ENCODE results near the gene OTUD5.
"Not testable (repeated sequence)": the region's sequence is repeated elsewhere in the genome, so short reads cannot be mapped to it uniquely, and the experiment has no call there.

Gene OTUD5

GRCh38 chrX:48989483-48989882 is 32.1 kb upstream of the OTUD5 start:
- WGBS: 100% methylated on average over 4 of the region's 4 CpGs
- Histone ChIP-seq H3K27me3 (ENCODE audit: insufficient read depth, low read length) (no peaks in the 10 kb centered on the region), H3K9ac (ENCODE audit: low read depth, low read length) (no peak overlapping the region), H3K4me3 (ENCODE audit: low read length) (no peak overlapping the region), H3K4me1 (ENCODE audit: insufficient read depth, low read length) (no peaks in the 10 kb centered on the region), H3K27ac (ENCODE audit: low read depth, low read length) (no peak overlapping the region), H3K9me3 (ENCODE audit: insufficient read depth, low read depth, low read length) (no peaks in the 10 kb centered on the region), H3K36me3 (ENCODE audit: insufficient read depth, low read length) (peaks cover 64% of the 10 kb centered on the region)

- no peak overlapping the region for H3K9ac ChIP-seq (ENCODE audit: low read depth, low read length)
- H3K4me3 ChIP-seq (ENCODE audit: low read length): no peak overlapping the region
- H3K27me3 ChIP-seq (ENCODE audit: insufficient read depth, low read length): no peaks in the 10 kb centered on the region
- no peaks in the 10 kb centered on the region for H3K4me1 ChIP-seq (ENCODE audit: insufficient read depth, low read length)
- no CpG with 5 or more reads among the region's 3 CpGs for WGBS
- H3K36me3 ChIP-seq (ENCODE audit: insufficient read depth, low read length): peaks cover 66% of the 10 kb centered on the region
- H3K9me3 ChIP-seq (ENCODE audit: insufficient read depth, low read depth, low read length): no peaks in the 10 kb centered on the region
- H3K27ac ChIP-seq (ENCODE audit: low read depth, low read length): no peak overlapping the region
Measured at GRCh38 chrX:48983896-48984295, 26.5 kb upstream of the OTUD5 start.

GRCh38 chrX:48983081-48983480 is 25.7 kb upstream of the OTUD5 start:
- Histone ChIP-seq H3K4me1 (ENCODE audit: insufficient read depth, low read length) (no peaks in the 10 kb centered on the region), H3K36me3 (ENCODE audit: insufficient read depth, low read length) (peaks cover 64% of the 10 kb centered on the region), H3K9ac (ENCODE audit: low read depth, low read length) (no peak overlapping the region), H3K27me3 (ENCODE audit: insufficient read depth, low read length) (no peaks in the 10 kb centered on the region), H3K9me3 (ENCODE audit: insufficient read depth, low read depth, low read length) (no peaks in the 10 kb centered on the region), H3K27ac (ENCODE audit: low read depth, low read length) (no peak overlapping the region), H3K4me3 (ENCODE audit: low read length) (no peak overlapping the region)
- 94% methylated on average over 17 of the region's 17 CpGs for WGBS

- 95% methylated on average over 10 of the region's 10 CpGs for WGBS
- H3K27ac ChIP-seq (ENCODE audit: low read depth, low read length): no peak overlapping the region
- H3K4me1 ChIP-seq (ENCODE audit: insufficient read depth, low read length): no peaks in the 10 kb centered on the region
- H3K36me3 ChIP-seq (ENCODE audit: insufficient read depth, low read length): peaks cover 73% of the 10 kb centered on the region
- no peak overlapping the region for H3K9ac ChIP-seq (ENCODE audit: low read depth, low read length)
- no peaks in the 10 kb centered on the region for H3K9me3 ChIP-seq (ENCODE audit: insufficient read depth, low read depth, low read length)
- H3K27me3 ChIP-seq (ENCODE audit: insufficient read depth, low read length): no peaks in the 10 kb centered on the region
- H3K4me3 ChIP-seq (ENCODE audit: low read length): no peak overlapping the region
Measured at GRCh38 chrX:48981178-48981577, 23.8 kb upstream of the OTUD5 start.

- H3K4me3 ChIP-seq (ENCODE audit: low read length); H3K27ac ChIP-seq (ENCODE audit: low read depth, low read length); H3K9me3 ChIP-seq (ENCODE audit: insufficient read depth, low read depth, low read length); H3K4me1 ChIP-seq (ENCODE audit: insufficient read depth, low read length); H3K27me3 ChIP-seq (ENCODE audit: insufficient read depth, low read length); H3K9ac ChIP-seq (ENCODE audit: low read depth, low read length): not testable (repeated sequence)
- peaks cover 75% of the 10 kb centered on the region for H3K36me3 ChIP-seq (ENCODE audit: insufficient read depth, low read length)
- WGBS: 96% methylated on average over 3 of the region's 10 CpGs
Measured at GRCh38 chrX:48980341-48980740, 22.9 kb upstream of the OTUD5 start.

GRCh38 chrX:48978226-48978625 is 20.8 kb upstream of the OTUD5 start:
- Histone ChIP-seq H3K4me1 (ENCODE audit: insufficient read depth, low read length) (no peaks in the 10 kb centered on the region), H3K27me3 (ENCODE audit: insufficient read depth, low read length) (no peaks in the 10 kb centered on the region), H3K9me3 (ENCODE audit: insufficient read depth, low read depth, low read length) (no peaks in the 10 kb centered on the region), H3K4me3 (ENCODE audit: low read length) (no peak overlapping the region), H3K27ac (ENCODE audit: low read depth, low read length) (no peak overlapping the region), H3K9ac (ENCODE audit: low read depth, low read length) (no peak overlapping the region), H3K36me3 (ENCODE audit: insufficient read depth, low read length) (peaks cover 71% of the 10 kb centered on the region)
- WGBS: 100% methylated on average over 5 of the region's 5 CpGs

GRCh38 chrX:48976086-48976485 is 18.7 kb upstream of the OTUD5 start:
- no peaks in the 10 kb centered on the region for H3K27me3 ChIP-seq (ENCODE audit: insufficient read depth, low read length)
- H3K9me3 ChIP-seq (ENCODE audit: insufficient read depth, low read depth, low read length): no peaks in the 10 kb centered on the region
- H3K4me1 ChIP-seq (ENCODE audit: insufficient read depth, low read length): no peaks in the 10 kb centered on the region
- H3K4me3 ChIP-seq (ENCODE audit: low read length): no peak overlapping the region
- peaks cover 51% of the 10 kb centered on the region for H3K36me3 ChIP-seq (ENCODE audit: insufficient read depth, low read length)
- H3K9ac ChIP-seq (ENCODE audit: low read depth, low read length): no peak overlapping the region
- no peak overlapping the region for H3K27ac ChIP-seq (ENCODE audit: low read depth, low read length)
- 88% methylated on average over 6 of the region's 6 CpGs for WGBS

- Histone ChIP-seq H3K9me3 (ENCODE audit: insufficient read depth, low read depth, low read length) (no peaks in the 10 kb centered on the region), H3K9ac (ENCODE audit: low read depth, low read length) (no peak overlapping the region), H3K36me3 (ENCODE audit: insufficient read depth, low read length) (peaks cover 48% of the 10 kb centered on the region), H3K27ac (ENCODE audit: low read depth, low read length) (no peak overlapping the region), H3K27me3 (ENCODE audit: insufficient read depth, low read length) (no peaks in the 10 kb centered on the region), H3K4me3 (ENCODE audit: low read length) (no peak overlapping the region), H3K4me1 (ENCODE audit: insufficient read depth, low read length) (no peaks in the 10 kb centered on the region)
- over 99% methylated on average over 5 of the region's 5 CpGs for WGBS
Measured at GRCh38 chrX:48975541-48975940, 18.1 kb upstream of the OTUD5 start.

- Histone ChIP-seq H3K36me3 (ENCODE audit: insufficient read depth, low read length) (peaks cover 45% of the 10 kb centered on the region), H3K27ac (ENCODE audit: low read depth, low read length) (no peak overlapping the region), H3K4me1 (ENCODE audit: insufficient read depth, low read length) (no peaks in the 10 kb centered on the region), H3K27me3 (ENCODE audit: insufficient read depth, low read length) (no peaks in the 10 kb centered on the region), H3K9ac (ENCODE audit: low read depth, low read length) (no peak overlapping the region), H3K4me3 (ENCODE audit: low read length) (no peak overlapping the region), H3K9me3 (ENCODE audit: insufficient read depth, low read depth, low read length) (no peaks in the 10 kb centered on the region)
- 97% methylated on average over 7 of the region's 7 CpGs for WGBS
Measured at GRCh38 chrX:48975041-48975440, 17.6 kb upstream of the OTUD5 start.

- no peak overlapping the region for H3K4me3 ChIP-seq (ENCODE audit: low read length)
- H3K36me3 ChIP-seq (ENCODE audit: insufficient read depth, low read length): peaks cover 41% of the 10 kb centered on the region
- H3K9ac ChIP-seq (ENCODE audit: low read depth, low read length): no peak overlapping the region
- no peaks in the 10 kb centered on the region for H3K9me3 ChIP-seq (ENCODE audit: insufficient read depth, low read depth, low read length)
- H3K27me3 ChIP-seq (ENCODE audit: insufficient read depth, low read length): no peaks in the 10 kb centered on the region
- 90% methylated on average over 2 of the region's 2 CpGs for WGBS
- no peak overlapping the region for H3K27ac ChIP-seq (ENCODE audit: low read depth, low read length)
- H3K4me1 ChIP-seq (ENCODE audit: insufficient read depth, low read length): no peaks in the 10 kb centered on the region
Measured at GRCh38 chrX:48974574-48974973, 17.2 kb upstream of the OTUD5 start.

- Histone ChIP-seq H3K27me3 (ENCODE audit: insufficient read depth, low read length) (no peaks in the 10 kb centered on the region), H3K4me3 (ENCODE audit: low read length) (no peak overlapping the region), H3K27ac (ENCODE audit: low read depth, low read length) (no peak overlapping the region), H3K9ac (ENCODE audit: low read depth, low read length) (no peak overlapping the region), H3K4me1 (ENCODE audit: insufficient read depth, low read length) (no peaks in the 10 kb centered on the region), H3K36me3 (ENCODE audit: insufficient read depth, low read length) (peaks cover 41% of the 10 kb centered on the region), H3K9me3 (ENCODE audit: insufficient read depth, low read depth, low read length) (no peaks in the 10 kb centered on the region)
- WGBS: 100% methylated on average over 2 of the region's 3 CpGs
Measured at GRCh38 chrX:48974033-48974432, 16.6 kb upstream of the OTUD5 start.

Data from HUES64 (cell line).